Activated T-cell treated with anti-CD3 and anti-CD28 coated beads, Interleukin-2, amount 50 U/mL, for 48 hours (primary cell): ENCODE data around the gene DHRS7C.

Source experiments
- DNase-seq, 2 experiments: peaks; one replicate each; pipeline ENCODE4 v3.0.0-alpha.2; 2020

DHRS7C gene, protein sequence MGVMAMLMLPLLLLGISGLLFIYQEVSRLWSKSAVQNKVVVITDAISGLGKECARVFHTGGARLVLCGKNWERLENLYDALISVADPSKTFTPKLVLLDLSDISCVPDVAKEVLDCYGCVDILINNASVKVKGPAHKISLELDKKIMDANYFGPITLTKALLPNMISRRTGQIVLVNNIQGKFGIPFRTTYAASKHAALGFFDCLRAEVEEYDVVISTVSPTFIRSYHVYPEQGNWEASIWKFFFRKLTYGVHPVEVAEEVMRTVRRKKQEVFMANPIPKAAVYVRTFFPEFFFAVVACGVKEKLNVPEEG

GRCh38 chr17:9790889-9791876 is at the start of gene DHRS7C:
Gene DHRS7C (minus strand): TSS chr17:9791592. CDS start chr17:9791284, 308 bp downstream.
- no peak for DNase-seq

DNA sequence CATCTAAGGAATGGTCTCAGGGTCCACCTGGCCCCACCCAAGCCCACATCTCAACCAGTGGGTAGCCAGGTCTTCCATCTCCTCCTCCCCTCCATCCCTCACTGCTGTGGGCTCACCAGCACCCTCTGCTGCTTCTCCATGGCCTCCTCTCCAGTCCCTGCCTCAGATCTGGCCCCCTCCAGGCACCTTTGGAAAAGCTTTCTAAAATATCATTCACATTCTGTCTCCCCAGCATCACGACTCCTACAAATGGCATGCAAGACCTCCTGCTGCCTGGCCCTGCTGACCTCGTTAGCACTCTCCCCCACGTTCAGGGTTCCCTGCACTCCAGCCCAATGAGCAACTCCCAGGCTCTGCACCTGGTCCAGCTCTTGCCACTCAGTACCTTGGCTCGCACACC is 48.0 kb upstream of the DHRS7C start:
- no peak for DNase-seq

DNA sequence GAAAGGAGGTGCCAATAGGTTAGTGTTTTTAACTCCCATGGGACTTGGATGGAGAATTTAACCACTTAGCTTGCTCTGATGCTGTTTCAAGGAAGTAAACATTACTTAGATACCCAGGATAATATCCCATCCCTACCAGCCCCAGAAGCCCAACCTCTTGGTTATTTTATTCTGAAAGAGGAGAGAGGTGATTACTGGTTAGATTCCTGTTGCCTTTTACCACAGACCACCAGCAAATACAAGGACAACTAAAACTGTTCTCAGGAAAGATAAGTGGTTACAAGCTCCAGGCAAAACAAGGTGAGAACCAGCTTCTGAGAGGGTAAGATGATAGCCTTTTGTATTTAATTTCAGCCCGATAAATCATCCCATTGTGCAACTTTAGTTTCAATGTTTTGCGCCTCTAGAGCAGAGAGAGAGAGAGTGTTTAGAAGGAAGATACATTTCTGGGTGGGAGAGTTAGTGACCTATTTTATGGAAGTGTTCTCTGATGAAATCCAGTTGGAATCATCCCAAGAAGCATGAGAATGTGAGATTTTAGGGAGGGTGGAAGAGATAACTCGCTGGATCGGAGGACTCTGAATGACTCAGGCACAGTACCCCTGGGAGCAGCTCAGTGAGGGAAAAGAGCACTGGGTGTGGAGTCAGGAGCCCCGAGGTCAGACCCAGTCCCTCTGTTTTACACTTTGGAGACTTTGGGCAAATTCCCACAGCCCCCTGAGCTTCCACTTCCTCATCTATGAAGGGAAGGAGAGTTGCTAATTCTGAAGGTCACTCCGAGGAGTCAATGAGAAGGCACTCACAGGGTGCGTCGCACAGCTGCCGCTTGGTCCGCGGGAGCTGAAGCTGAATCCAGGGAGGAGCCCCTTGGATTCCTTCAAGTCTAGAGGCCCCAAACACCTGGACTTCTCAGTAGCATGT is 46.4 kb upstream of the DHRS7C start:
- no peak for DNase-seq

DNA sequence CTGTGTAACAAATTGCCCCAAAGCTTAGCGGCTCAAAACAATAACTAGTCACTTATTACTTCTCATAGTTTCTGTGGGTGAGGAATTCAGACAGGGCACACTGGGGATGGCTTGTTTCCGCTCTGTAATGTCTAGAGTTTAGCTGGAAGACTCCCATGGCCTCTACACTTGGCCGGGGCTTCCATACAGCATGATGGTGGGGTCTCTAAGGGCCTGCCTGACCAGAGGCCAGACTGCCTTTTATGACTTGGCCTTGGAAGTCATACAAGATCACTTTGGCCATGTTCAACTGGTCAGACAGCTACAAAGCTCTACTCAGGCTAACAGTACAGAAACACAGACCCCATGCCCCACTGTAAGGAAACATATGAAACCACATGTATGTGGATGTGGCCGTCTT is 42.5 kb upstream of the DHRS7C start:
- DNase-seq: no peak

DNA sequence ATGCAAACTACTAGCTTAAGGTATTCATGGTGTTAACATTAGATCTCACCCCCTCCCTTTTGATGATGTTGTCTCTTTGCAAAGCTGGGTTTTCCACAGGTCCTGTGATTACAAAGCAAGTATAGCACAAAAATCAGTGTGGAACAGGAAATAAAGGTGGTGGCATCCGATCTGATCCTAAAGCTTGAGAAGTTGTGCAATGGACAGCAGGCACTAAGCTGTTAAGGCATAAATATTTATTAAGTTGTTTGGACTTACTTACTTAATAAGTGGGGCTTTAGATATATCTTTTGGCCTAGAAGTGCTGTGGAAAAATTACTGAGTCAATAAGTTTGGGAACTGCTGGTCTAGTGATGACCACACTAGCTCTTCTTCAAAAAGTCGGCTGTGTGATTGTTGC is 39.3 kb upstream of the DHRS7C start:
- DNase-seq: no peak

DNA sequence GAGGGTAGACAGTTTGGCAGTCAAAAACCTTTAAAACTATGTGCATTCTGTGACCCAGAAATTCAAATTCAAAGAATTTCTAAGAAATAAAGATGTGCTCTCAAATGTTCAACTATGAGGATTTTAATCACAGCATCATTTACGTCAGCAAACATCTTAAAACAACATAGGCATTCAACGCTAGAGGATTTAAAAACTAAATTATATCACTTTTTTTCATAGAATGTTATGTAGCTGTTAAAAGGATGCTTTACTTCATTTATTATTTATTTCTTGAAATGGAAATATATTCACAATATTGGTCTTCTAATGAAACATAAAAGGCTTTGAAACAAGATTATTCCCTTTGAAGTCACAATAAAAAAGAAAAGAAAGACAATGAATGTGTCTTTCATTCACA is 38.0 kb upstream of the DHRS7C start:
- no peak for DNase-seq

DNA sequence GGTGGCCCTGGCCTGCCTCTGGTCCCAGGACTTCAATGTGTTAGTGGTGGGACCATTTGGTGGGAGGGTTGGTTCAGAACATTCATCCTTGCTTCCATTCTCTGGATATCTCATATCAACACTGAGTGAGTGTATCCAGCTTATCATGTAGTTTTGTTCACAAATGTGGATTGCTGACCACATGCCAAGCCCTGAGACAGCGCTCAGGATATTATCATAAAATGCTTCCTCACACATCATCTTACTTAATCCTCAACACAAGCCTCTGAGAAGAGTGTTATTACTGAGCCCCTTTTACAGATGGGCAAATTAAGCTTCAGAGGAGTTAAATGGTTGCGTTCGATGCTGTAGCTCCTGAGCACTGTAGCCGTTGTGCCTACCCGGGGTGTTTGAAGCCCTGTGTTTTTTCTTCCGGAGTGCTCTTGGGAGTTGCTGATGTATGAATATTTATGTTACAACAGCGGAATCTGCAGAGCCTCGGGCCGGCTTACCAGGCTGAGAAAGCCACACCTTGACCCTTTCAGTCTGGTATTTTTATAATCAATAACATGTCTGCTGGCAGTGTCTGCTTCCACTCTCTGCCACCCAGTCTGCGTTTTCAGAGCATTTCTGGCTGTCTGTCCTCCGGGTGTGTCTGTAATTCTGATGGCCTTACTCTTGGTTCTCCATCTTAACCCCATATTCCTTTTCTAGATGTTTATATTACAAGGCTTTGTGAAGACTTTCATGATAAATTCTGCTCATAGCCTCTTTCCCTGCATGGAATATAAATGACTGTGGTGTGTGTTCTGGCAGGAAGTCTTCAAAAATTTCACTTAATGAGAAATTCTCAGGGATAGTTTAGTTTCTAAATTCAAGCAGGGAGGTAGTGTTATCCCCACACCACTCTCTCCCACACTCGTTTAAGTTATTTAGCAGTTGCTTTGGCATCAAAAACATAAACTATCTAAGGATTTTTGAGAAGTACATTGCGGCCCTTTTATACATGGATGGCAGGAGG is 37.2 kb upstream of the DHRS7C start:
- DNase-seq: no peak

DNA sequence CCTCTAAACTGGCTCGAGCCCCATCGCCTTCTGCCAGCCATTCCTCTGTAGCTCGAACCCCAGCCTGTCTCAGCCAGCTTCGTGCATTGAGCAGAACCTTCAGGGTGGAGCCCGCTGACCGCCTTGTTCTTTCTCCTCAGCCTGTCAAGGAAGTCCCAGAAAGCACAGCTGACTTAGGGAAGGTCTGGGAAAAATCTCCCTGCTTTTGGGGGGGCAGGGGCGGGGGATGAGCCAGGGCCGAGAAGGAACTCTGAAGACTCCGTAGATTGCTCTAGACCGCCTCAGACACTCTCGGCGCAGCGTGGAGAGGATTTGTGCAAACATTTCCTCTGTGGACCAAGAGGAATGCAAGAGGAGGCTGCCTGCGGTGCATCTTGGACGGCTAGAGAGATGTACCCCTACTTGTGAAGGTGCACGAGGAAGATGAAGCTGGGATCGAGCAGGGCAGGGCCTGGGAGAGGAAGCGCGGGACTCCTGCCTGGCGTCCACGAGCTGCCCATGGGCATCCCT is 34.3 kb upstream of the DHRS7C start, which contains the start of gene GLP2R:
Gene GLP2R, plus strand, starts transcription at position 284 of the 510 bp plus-strand sequence. Its CDS starts 140 bp downstream, at position 424.
- no peak for DNase-seq

- DNase-seq: no peak
Observed at GRCh38 chr17:9824797-9825338, 33.5 kb upstream of the DHRS7C start.

GRCh38 chr17:9824094-9824493 is 32.7 kb upstream of the DHRS7C start:
- no peak for DNase-seq

DNA sequence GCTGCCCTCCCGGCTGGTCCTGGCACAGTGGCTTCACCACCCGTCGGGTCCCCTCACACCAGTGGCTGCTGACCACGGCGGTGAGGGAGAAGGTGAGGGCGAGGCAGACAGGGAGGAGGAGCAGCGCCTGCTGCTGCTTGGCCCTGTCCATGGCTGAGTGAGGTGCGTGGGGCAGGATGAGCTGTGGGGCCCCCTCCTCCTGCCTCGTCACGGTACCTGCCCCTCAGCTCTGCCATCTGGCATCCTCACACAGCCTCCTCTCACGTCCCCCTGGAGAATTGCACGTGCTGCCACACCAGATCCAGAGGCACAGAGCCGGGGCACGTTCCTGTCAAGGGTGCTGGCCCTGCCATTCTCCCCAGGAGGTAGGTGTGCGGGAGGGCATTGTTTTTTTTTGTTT is 30.5 kb upstream of the DHRS7C start, which contains the start of gene GSG1L2:
Gene GSG1L2, minus strand, starts transcription at position 159 of the 400 bp plus-strand sequence. Its CDS starts 8 bp downstream, at position 151.
- no peak for DNase-seq

DNA sequence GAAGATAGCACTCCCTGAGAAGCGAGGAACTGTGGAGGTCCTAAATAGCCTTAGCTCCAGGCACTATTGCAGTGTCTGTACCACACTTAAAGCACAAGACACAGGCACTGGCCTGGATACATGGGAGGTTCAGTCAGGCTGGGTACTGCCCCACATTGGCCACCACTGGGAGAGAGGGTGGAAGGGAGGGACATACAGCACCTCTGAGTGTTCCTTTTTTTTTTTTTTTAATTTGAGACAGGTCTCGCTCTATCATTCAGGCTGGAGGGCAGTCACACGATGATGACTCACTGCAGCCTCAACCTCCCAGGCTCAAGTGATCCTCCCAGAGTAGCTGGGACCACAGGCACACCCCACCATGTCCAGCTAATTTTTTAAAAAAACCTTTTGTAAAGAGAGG is 29.1 kb upstream of the DHRS7C start:
- no peak for DNase-seq

DNA sequence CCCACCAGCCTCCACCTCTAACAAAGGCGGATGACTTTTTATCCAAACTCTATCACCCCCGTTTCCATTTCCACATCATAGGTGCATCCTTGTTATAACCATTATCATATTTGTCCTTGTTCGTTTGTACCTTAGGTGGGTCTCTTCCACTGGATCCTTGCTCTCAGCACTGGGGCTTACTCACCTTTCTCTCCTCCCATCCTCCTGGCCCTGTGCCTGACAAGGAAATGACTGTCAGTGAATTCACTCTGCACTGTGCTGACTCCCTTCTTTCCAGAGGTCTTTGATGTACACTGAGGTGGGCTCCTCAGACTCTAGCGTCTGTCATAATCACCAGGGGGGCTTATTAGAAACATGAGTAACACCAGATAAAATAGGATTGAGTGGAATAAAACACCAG is 27.4 kb upstream of the DHRS7C start:
- DNase-seq: no peak

DNA sequence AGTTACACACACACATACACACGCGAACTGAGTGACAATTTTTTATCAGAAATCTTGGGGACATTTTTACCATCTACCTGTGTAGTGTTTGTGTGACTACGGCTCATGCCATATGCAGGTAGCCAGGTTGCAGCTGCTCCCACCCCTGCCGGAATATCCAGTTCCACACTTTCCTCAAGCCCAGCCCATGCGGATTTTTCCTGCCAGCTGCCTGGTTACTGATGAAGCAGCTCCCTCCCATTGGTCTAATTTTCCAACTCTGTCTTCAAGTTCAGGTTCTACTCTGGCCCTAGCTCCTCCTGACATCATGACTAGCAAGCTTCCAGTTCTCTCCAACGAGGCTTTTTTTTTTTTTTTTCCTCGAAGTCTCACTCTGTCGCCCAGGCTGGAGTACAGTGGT is 25.7 kb upstream of the DHRS7C start:
- DNase-seq: no peak

- DNase-seq: no peak
Observed at GRCh38 chr17:9816472-9816871, 25.1 kb upstream of the DHRS7C start.

GRCh38 chr17:9814337-9814945 is 23.0 kb upstream of the DHRS7C start:
- DNase-seq: no peak

DNA sequence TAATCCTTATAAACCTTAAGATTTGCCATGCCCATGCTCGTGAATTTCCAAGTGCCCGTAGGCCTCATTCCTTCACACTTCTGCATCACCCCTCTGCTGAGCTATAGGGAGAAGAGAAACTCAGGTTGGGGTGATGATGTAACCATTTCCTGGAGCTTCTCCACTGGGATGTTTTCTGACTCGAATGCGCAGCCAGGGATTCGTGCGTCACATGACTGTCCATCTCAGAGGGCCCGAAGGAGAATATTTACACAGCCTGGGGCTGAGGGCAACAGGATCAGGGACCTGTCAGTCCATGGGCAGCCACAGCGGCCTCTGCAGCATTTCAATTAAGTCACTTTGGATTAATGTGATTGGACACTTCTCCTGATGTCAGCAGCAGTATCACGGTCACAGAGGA is 21.8 kb upstream of the DHRS7C start:
- DNase-seq: no peak

DNA sequence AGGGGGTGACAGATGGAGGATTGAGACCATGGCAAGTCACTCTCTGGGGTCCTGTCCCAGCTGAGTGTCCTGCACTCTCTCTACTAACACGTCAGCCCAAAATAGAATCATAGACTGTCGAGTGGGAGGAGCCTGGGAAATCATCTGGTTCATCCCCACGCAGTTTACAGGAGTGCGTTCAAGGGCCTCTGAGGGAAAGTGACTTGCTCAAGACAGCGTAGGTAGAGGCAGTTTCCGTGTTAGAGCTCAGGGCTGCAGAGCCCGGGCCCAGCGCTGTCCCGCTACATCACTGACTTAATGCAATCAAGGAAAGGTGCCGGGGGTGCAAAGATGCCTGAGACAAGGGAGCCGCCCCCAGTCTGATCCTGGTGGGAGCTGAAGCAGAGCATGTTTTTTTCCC is 20.1 kb upstream of the DHRS7C start:
- DNase-seq: no peak

DNA sequence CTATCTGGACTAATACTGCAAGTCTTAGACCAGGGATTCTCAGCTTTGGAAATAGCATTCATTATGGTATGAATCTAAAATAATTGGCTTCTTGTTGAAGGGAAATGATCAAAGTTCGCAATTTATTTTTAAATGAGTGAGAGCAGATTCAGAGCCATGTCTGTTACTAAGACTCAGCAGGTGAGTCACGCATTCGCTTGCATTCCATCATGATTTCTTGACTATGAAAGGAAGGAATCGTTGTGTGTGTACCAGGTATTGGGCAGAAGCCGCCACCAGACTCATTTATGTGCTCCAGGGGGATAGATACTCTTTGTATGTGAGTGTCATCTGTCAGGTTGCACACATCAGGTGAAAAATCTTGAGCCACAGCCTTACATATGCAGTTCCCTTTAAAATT is 19.7 kb upstream of the DHRS7C start:
- DNase-seq: no peak
